ENCODE results near the gene RFPL2. TPM values are rescaled to one million over a fixed set of nuclear protein-coding genes. Genes with fewer than 3 reads are reported as not detected.

The RFPL2 gene
- polyA plus RNA-seq, 3 donors: 0.36 to 1.3 (median 0.94) TPM

DNA sequence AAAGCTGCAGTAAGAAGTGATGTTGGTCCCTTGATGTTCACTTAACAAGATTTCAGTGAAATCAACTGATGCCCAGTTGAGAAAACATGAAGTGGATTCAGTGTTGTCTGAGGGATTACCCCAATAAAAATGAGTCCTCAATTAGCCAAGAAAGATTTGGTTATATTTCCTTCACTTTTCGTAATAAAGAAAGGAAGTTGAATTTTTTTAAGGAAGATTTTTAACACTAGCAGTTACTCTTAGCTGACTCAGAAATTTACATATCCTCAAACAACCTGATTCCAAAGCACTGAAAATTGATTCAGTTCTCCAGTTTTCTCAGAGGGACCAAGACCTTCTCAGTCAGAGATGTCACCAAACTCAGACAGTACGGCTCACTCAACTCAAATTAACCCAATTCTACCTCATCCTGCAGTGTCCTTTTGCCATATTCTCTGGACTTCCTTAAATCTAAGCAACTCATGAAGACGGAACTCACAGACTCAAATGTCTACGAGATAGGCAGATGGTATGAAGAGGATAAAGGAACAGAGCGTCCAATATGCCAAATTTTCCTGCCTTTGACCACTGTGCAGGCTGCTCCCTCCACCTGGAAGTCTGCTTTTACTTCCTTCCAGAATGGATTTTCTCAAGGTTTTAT is 27.4 kb upstream of the RFPL2 start:
- intact Hi-C loops (cut with micrococcal nuclease): no loop called here
- H3K36me3 ChIP-seq (replicated peaks in 1 of 2; ENCODE audit: control insufficient read depth in 1 of 2, insufficient read depth in 2 of 2, low read length in 2 of 2): no peaks in the 10 kb centered on the region

DNA sequence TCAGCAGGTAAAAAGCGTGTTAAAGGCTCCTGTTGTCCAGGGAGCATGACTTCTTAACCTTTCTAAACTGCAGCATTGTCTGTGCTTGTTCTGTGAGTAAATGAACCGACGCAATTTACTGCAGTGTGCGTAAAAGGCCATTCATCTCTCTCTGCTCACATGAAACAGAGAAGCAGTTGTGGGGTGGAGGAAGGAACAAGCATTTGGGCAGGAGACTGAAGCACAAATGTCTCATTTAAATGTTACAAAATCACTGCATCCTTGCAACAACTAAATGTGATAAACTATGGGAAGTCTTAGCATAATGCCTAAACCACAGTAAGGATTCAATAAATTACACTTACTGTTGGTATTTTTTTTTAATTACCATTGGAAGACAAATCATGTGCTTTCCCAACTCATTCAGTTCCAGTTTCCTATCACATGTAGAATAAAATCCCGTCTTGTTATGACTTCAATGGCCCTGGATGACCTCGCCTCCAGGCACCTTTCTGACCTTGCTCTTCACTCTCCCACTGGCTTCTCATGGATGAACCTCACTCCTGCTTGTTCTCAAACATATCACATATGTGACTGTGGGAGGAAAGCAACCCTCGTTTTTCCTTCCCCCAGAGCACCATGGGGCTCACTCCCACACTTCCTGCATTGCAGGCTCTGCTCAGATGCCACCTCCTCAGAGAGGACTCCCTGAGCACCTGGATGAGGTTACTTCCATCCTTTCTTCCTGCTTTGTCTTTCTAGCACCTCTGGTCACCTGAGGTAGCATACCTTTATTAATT is 21.6 kb upstream of the RFPL2 start:
- peak overlapping the region in 1 of 3 experiments; percentile 24 for H3K4me3 ChIP-seq (replicated peaks in 1 of 3; ENCODE audit: low read depth in 2 of 3, low read length in 3 of 3)
- H3K27me3 Mint-ChIP-seq (ENCODE audit: low read depth in 3 of 3): peaks cover 0 to 4% (median 3%) of the 10 kb centered on the region in 3 donors
- 88% methylated on average over 1 of the region's 7 CpGs for WGBS (ENCODE audit: insufficient coverage)

More for the DNA sequence above, 27.4 kb upstream of the RFPL2 start:
- Histone ChIP-seq H3K9ac (ENCODE audit: insufficient read depth, low read length, poor library complexity, severe bottlenecking) (no peak overlapping the region), H3K27me3 (ENCODE audit: control insufficient read depth in 2 of 2, insufficient read depth in 2 of 2, low read length in 2 of 2) (peaks cover 0 to 6% of the 10 kb centered on the region in 2 donors), H4K20me1 (ENCODE audit: insufficient read depth, low read length) (no peaks in the 10 kb centered on the region), H3K4me2 (replicated peaks; ENCODE audit: extremely low read depth, low read length, poor library complexity, severe bottlenecking) (peak overlapping the region; percentile 57), H3K4me1 (ENCODE audit: control insufficient read depth in 1 of 2, insufficient read depth in 2 of 2, low read length in 2 of 2) (peaks cover 20 to 29% of the 10 kb centered on the region in 2 donors), H3K4me3 (replicated peaks in 1 of 3; ENCODE audit: low read depth in 2 of 3, low read length in 3 of 3) (peak overlapping the region in 2 of 3 experiments; percentile 10 to 52), H3K27ac (ENCODE audit: low read depth in 1 of 2, low read length in 2 of 2) (peak overlapping the region; percentile 50 to 68), H3K9me3 (replicated peaks in 1 of 2; ENCODE audit: control insufficient read depth in 1 of 2, insufficient read depth in 1 of 2, low read length in 2 of 2) (no peaks in the 10 kb centered on the region), H2AFZ (ENCODE audit: insufficient read depth, low read depth, low read length, poor library complexity, severe bottlenecking) (peak overlapping the region; percentile 56), H3K79me2 (ENCODE audit: insufficient read depth, low read length) (no peaks in the 10 kb centered on the region)
- peak overlapping the region; percentile 7 to 81 for H3K4me3 Mint-ChIP-seq
- H3K4me1 Mint-ChIP-seq: peaks cover 29% of the 10 kb centered on the region
- H3K27ac Mint-ChIP-seq: peak overlapping the region; percentile 74 to 89 (median 85)
- H3K9me3 Mint-ChIP-seq: peaks cover 0 to 7% (median 4%) of the 10 kb centered on the region in 7 donors
- WGBS (ENCODE audit: insufficient coverage): 29% methylated on average over 1 of the region's 5 CpGs
- H3K27me3 Mint-ChIP-seq (ENCODE audit: low read depth in 3 of 3): peaks cover 11 to 15% (median 14%) of the 10 kb centered on the region in 3 donors
- peak; percentile 22 to 48 (median 47) for DNase-seq
- H3K36me3 Mint-ChIP-seq: peaks cover 0 to 2% of the 10 kb centered on the region in 2 donors
- TF ChIP-seq, protein P1, sequence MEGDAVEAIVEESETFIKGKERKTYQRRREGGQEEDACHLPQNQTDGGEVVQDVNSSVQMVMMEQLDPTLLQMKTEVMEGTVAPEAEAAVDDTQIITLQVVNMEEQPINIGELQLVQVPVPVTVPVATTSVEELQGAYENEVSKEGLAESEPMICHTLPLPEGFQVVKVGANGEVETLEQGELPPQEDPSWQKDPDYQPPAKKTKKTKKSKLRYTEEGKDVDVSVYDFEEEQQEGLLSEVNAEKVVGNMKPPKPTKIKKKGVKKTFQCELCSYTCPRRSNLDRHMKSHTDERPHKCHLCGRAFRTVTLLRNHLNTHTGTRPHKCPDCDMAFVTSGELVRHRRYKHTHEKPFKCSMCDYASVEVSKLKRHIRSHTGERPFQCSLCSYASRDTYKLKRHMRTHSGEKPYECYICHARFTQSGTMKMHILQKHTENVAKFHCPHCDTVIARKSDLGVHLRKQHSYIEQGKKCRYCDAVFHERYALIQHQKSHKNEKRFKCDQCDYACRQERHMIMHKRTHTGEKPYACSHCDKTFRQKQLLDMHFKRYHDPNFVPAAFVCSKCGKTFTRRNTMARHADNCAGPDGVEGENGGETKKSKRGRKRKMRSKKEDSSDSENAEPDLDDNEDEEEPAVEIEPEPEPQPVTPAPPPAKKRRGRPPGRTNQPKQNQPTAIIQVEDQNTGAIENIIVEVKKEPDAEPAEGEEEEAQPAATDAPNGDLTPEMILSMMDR (IDR thresholded peaks at IDR 0.05): no peak

More for the DNA sequence above, 21.6 kb upstream of the RFPL2 start:
- no peaks in the 10 kb centered on the region for H3K9me3 ChIP-seq (replicated peaks in 1 of 2; ENCODE audit: control insufficient read depth in 1 of 2, insufficient read depth in 1 of 2, low read length in 2 of 2)
- peak overlapping the region; percentile 55 to 94 (median 81) for H3K27ac Mint-ChIP-seq
- no peak overlapping the region for H2AFZ ChIP-seq (ENCODE audit: insufficient read depth, low read depth, low read length, poor library complexity, severe bottlenecking)
- peak overlapping the region; percentile 42 for H3K4me2 ChIP-seq (replicated peaks; ENCODE audit: extremely low read depth, low read length, poor library complexity, severe bottlenecking)
- peak overlapping the region; percentile 39 to 62 for H3K27ac ChIP-seq (ENCODE audit: low read depth in 1 of 2, low read length in 2 of 2)
- peaks cover 0 to 2% of the 10 kb centered on the region in 2 donors for H3K36me3 Mint-ChIP-seq
- H3K4me1 Mint-ChIP-seq: peaks cover 32% of the 10 kb centered on the region
- intact Hi-C loops (cut with micrococcal nuclease): no loop called here
- no peaks in the 10 kb centered on the region for H3K79me2 ChIP-seq (ENCODE audit: insufficient read depth, low read length)
- peak; percentile 41 to 50 (median 47) for DNase-seq
- no peaks in the 10 kb centered on the region for H3K36me3 ChIP-seq (replicated peaks in 1 of 2; ENCODE audit: control insufficient read depth in 1 of 2, insufficient read depth in 2 of 2, low read length in 2 of 2)
- peak overlapping the region in 1 of 2 donors; percentile 54 for H3K4me3 Mint-ChIP-seq
- H3K27me3 ChIP-seq (ENCODE audit: control insufficient read depth in 2 of 2, insufficient read depth in 2 of 2, low read length in 2 of 2): no peaks in the 10 kb centered on the region
- H3K4me1 ChIP-seq (ENCODE audit: control insufficient read depth in 1 of 2, insufficient read depth in 2 of 2, low read length in 2 of 2): peaks cover 26 to 33% of the 10 kb centered on the region in 2 donors
- peaks cover 0 to 7% (median 4%) of the 10 kb centered on the region in 7 donors for H3K9me3 Mint-ChIP-seq
- no peak overlapping the region for H3K9ac ChIP-seq (ENCODE audit: insufficient read depth, low read length, poor library complexity, severe bottlenecking)
- H4K20me1 ChIP-seq (ENCODE audit: insufficient read depth, low read length): no peaks in the 10 kb centered on the region
- TF ChIP-seq, protein P1 (IDR thresholded peaks at IDR 0.05): no peak

Measured in CD14-positive monocyte (primary cell).